ENCODE measurements around the gene KLHDC7B.
A peak's percentile ranks its signal among the peaks of the same experiment; 100 is the strongest.

KLHDC7B gene

DNA sequence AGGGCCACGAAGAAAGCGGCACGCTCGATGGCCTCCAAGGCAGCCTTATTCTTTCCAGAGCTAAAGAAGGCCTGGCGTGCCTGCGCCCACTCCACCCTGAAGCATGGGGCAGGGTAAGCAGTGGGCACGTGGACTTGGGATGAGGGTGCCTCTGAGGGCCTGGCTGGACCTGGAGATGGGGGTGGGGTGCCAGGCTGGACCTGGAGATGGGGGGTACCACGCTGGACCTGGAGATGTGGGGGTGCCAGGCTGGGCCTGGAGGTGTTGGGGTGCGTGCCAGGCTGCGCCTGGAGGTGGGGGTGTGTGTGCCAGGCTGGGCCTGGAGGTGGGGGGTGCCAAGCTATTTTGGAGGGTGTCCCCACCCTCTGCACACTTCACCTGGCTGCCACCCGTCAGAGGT lies 27.3 kb downstream of the KLHDC7B start:
- DNase-seq (ENCODE audit: low read depth, low spot score): no peak

DNA sequence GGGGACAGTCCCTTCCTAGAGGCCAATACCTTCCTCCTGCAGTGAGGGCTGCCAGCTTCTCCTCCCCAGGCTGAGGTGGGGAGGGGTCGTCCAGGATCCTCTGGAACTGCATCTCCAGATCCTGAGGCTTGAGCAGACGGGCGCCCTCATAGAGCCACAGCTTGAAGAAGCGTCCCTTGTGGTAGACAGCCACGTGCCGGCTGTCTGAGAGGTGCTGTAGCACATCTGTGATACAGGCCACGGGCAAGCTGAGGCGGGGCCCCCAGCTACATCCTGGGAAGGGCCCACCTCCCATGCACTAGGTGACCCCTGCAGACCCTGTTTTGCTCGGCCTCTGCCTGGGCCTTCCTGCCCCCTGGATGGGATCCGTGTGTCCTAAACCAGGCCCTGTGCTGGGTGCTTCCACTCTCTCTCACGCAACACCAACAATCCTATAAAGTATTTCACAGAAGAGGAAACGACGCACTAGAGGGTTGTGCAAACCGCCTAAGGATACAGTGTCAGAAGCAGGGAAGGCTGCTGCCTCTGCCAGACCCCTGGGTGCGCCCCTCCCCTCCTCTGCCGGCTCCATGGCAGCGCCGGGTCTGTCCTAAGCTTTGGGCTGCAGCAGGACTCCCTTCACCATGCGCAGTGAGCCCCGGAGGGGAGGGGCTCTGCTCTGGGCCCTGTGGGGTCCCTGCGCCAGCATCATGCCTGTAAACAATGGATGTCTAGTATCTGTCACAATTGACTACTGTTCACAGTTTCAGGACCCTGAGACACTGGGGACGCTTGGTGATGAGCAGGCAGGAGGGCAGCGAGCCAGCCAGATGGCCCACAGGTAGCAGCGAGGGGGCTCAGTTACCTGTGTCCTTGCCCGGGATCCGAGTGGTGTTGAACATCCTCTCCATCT lies 28.0 kb downstream of the KLHDC7B start:
- DNase-seq (ENCODE audit: low read depth, low spot score): no peak

DNA sequence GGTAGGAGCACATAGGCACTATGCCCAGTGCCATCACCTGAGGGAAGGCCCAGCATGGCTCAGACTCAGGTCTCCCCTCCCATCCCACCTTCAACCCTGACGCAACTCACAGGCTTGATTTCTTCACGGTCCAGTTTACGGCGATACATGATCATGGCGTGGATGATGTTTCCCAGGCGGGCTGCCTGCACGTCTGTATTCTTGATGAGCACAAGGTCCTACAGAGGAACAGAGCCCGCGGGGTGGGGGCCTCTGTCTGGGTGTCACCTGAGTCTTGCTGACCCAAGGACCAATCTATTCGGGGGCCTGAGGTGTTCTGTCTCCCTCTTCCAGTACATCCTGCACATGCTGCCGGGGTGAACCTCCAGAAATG lies 28.7 kb downstream of the KLHDC7B start:
- no peak for DNase-seq (ENCODE audit: low read depth, low spot score)

- no peak for DNase-seq (ENCODE audit: low read depth, low spot score)
These were observed 29.8 kb downstream of the KLHDC7B start for GRCh38 chr22:50575426-50575941.

- DNase-seq (ENCODE audit: low read depth, low spot score): no peak
These were observed 30.4 kb downstream of the KLHDC7B start for GRCh38 chr22:50576070-50576469.

- no peak for DNase-seq (ENCODE audit: low read depth, low spot score)
These were observed 31.4 kb downstream of the KLHDC7B start for GRCh38 chr22:50576806-50577696.

GRCh38 chr22:50577697-50577986 lies 31.9 kb downstream of the KLHDC7B start:
- no peak for DNase-seq (ENCODE audit: low read depth, low spot score)

GRCh38 chr22:50577987-50578775 lies 32.5 kb downstream of the KLHDC7B start, which contains the start of gene CPT1B:
Gene CPT1B, minus strand, starts transcription at chr22:50578427. Its CDS starts 512 bp downstream, at chr22:50577915.
- DNase-seq (ENCODE audit: low read depth, low spot score): no peak

DNA sequence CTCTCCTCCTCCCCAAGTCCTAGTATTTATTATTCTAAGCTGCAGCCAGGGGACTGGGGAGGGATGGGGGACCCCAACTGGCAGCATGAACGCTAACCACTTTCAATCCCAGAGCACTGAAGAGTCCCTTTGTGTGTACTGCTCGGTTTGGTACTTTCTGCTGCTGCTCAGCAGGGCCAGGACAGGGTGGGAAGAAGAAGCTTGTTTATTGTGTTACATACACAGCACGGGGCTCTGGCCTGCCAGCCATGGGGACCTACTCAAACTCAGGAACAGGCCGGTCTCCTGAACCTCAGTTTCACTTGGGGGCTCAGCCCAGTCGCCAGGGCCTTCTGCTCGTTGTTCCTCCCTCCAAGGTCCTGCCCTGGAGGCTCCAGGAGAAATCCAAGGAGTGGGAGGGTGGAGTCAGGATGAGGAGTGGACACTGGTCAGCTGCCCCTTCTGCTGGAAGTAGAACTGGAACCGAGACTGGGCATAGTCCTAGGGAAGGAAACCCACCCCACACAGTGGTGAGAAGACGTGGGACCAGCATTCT lies 33.1 kb downstream of the KLHDC7B start:
- DNase-seq (ENCODE audit: low read depth, low spot score): no peak

DNA sequence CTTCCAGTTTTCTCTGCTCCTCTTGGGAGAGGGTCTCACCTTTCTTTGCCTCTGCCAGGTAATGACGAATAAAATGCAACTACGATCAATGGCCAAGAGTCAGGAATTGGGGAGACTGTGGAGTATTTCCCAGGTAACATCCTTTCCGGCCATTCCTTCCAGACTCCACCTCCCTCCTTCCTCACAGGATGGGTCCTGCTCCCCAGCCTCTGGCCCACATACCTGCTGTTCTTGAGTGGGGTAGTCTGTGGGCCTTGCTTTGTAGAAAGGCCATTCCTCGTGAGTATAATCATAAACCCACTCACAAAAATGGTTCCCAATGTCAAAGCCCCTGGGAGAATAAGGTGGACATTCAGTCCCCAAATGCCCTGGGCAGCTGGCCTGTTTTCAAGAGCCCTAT lies 34.1 kb downstream of the KLHDC7B start:
- no peak for DNase-seq (ENCODE audit: low read depth, low spot score)

DNA sequence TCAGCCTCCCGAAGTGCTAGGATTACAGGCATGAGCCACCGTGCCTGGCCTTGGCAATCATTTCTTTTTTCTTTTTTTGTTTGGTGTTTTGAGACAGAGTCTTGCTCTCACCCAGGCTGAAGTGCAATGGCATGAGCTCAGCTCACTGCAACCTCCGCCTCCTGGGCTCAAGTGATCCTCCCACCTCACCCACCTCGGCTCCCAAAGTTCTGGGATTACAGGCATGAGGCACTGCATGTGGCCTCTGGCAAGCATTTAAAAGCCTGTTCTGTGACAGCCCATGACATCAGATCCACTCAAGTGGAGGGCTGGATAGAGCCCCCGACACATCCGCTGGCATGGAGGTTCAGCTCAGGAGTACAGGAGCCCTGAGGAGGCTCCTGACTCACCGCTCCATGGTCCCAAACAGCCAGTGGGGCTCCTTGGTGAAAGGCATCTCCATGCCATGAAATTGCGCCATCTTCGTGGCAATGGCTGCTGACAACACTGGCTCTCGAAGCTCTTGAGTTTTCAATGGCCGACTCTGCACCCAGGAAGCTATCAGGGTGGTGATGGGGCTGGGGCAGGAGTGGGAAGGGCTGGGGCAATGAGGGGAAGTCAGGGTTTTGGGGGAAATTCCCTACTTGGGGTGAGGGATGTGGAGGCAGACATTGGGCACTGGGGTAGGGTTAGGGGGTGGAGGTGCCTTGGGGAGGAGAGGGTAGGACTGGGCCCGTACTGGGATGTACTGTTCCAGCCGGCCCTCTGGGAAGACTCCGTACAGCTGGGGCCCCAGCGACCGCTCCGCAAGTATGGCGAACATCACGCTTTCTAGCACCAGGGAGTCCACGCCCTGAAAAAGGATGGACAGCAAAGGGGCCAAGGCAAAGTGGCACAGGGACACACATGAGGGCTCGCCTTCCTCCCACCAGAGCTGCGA lies 35.6 kb downstream of the KLHDC7B start:
- no peak for DNase-seq (ENCODE audit: low read depth, low spot score)

GRCh38 chr22:50581950-50582492 lies 36.3 kb downstream of the KLHDC7B start:
- no peak for DNase-seq (ENCODE audit: low read depth, low spot score)

GRCh38 chr22:50582493-50583293 lies 37.0 kb downstream of the KLHDC7B start, which contains the start of gene CHKB:
Gene CHKB, minus strand, starts transcription at chr22:50582849. Its CDS starts 68 bp downstream, at chr22:50582781.
- DNase-seq (ENCODE audit: low read depth, low spot score): peak; percentile 97

DNA sequence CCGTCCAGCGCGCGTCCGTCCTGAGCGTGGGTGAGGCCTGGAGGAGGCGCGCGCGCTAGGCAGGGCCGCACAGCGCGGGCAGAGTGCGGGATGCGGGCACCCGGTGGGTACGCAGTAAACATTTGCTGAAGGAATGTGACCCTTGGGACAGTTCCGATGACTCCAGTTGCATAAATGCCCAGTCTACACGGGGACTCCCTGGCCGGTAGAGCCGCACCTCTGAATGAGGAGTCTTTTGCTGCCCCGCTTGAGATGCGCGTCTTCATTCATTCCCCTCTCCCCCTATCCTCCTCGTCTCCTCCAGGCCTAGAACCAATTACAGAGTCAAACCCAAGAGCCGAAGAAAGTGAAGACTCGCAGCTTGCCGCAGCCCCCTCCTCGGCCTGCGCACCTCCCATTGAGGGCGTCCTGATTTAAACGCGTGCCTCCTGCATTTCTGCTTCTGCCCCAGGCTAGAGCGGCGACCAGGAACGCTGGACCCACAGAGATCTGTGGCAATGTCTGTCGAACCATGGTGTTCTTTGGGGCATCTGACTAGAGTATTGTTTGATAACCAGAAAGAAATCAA lies 37.7 kb downstream of the KLHDC7B start:
- no peak for DNase-seq (ENCODE audit: low read depth, low spot score)

DNA sequence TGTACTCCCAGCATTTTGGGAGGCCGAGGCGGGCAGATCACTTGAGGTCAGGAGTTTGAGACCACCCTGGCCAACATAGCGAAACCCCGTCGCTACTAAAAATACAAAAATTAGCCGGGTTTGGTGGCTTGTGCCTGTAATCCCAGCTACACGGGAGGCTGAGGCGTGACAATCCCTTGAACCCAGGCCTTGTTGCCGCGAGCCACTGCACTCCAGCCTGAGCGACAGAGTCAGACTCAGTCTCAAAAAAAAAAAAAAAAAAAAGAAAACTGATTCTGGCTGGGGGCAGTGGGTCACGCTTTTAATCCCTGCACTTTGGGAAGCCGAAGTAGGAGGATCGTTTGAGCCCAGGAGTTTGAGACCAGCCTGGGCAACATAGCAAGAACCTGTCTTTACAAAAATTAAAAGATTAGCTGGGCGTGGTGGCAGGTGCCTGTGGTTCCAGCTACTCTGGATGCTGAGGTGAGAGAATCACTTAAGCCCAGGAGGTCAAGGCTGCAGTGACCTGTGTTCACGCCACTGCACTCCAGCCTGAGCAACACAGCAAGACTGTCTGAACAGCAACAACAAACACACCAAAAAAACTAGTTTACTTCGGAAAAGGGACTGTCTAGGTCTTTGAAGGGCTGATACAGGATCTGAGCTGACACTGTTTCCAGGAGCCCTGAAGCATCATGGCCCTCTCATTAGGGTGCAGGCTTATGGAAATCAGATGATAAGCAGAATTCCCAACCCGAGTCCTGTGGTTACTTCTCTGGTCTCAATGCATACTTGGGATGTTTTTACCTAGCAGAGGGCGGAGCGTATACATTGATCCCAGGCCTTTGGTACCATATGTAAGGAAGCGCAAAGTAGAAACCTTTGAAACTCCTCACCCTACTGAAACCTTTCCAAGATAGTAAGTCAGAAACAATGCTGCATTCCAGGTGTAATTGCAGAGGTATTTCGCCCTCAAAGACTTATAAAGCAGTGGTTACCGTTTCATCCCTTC lies 38.7 kb downstream of the KLHDC7B start:
- no peak for DNase-seq (ENCODE audit: low read depth, low spot score)

GRCh38 chr22:50585238-50585637 lies 39.5 kb downstream of the KLHDC7B start:
- no peak for DNase-seq (ENCODE audit: low read depth, low spot score)

GRCh38 chr22:50585781-50586180 lies 40.1 kb downstream of the KLHDC7B start:
- DNase-seq (ENCODE audit: low read depth, low spot score): no peak

Data from activated CD4-positive, CD25-positive, alpha-beta regulatory T cell treated with anti-CD3 and anti-CD28 coated beads, Interleukin-2, amount 50 U/mL, for 16 hours (primary cell).